Type B pancreatic cell (in vitro differentiated cells): ENCODE data around the gene ACSM6. TPM values are rescaled to one million over a fixed set of nuclear protein-coding genes. Genes with fewer than 3 reads are reported as not detected.
A peak's percentile ranks its signal among the peaks of the same experiment; 100 is the strongest.

Source experiments
- DNase-seq: peaks from one replicate; pipeline ENCODE4 v3.0.0; 2021; ENCODE audit warnings: mixed read lengths; ENCODE audit not compliant: unreplicated experiment; ENCODE audit errors: extremely low spot score
- H3K27ac Mint-ChIP-seq: 2 replicates; pipeline ENCODE4 v1.8.0; 2021; ENCODE audit warnings: mild to moderate bottlenecking, mixed read lengths
- H3K27me3 Mint-ChIP-seq: 2 replicates; pipeline ENCODE4 v1.8.0; 2021; ENCODE audit warnings: mixed read lengths
- H3K36me3 Mint-ChIP-seq: 2 replicates; pipeline ENCODE4 v1.8.0; 2021; ENCODE audit warnings: mixed read lengths
- H3K4me1 Mint-ChIP-seq: one replicate; pipeline ENCODE4 v1.8.0; 2021; ENCODE audit warnings: mixed read lengths; ENCODE audit not compliant: unreplicated experiment
- H3K4me3 Mint-ChIP-seq: 2 replicates; pipeline ENCODE4 v1.8.0; 2021; ENCODE audit warnings: mild to moderate bottlenecking, mixed read lengths
- H3K9me3 Mint-ChIP-seq: 2 replicates; pipeline ENCODE4 v1.8.0; 2021; ENCODE audit warnings: mixed read lengths
- total RNA-seq: library from RNA; stranded (reverse); gene quantifications from 2 replicates; pipeline ENCODE4 v1.2.1, GENCODE V29; 2021; ENCODE audit warnings: low replicate concordance
- TF ChIP-seq, protein P1 (sequence below): fragments of 200-600 bp; sonication (generic); conservative IDR thresholded peaks from 2 replicates; pipeline ENCODE4 v1.5.0; 2021; ENCODE audit warnings: antibody characterized with exemption, mild to moderate bottlenecking

Gene ACSM6
- total RNA-seq, 1 donor from 2014 or later: not detected

DNA sequence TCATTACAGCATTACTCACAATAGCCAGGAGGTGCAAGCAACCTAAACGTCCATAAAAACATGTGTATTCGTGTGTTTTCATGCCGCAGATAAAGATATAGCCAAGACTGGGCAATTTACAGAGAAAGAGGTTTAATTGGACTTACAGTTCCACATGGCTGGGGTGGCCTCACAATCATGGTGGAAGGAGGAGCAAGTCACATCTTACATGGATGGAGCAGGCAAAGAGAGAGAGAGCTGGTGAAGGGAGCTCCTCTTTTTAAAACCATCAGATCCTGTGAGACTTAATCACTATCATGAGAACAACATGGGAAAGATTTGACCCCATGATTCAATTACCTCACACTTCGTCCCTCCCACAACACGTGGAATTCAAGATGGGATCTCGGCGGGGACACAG lies 63.8 kb downstream of the ACSM6 start:
- peak; percentile 1 for DNase-seq
- peaks cover 12% of the 10 kb centered on the region for H3K4me1 Mint-ChIP-seq
- H3K4me3 Mint-ChIP-seq: no peak overlapping the region
- peaks cover 4% of the 10 kb centered on the region for H3K9me3 Mint-ChIP-seq
- TF ChIP-seq, protein P1, sequence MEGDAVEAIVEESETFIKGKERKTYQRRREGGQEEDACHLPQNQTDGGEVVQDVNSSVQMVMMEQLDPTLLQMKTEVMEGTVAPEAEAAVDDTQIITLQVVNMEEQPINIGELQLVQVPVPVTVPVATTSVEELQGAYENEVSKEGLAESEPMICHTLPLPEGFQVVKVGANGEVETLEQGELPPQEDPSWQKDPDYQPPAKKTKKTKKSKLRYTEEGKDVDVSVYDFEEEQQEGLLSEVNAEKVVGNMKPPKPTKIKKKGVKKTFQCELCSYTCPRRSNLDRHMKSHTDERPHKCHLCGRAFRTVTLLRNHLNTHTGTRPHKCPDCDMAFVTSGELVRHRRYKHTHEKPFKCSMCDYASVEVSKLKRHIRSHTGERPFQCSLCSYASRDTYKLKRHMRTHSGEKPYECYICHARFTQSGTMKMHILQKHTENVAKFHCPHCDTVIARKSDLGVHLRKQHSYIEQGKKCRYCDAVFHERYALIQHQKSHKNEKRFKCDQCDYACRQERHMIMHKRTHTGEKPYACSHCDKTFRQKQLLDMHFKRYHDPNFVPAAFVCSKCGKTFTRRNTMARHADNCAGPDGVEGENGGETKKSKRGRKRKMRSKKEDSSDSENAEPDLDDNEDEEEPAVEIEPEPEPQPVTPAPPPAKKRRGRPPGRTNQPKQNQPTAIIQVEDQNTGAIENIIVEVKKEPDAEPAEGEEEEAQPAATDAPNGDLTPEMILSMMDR: no peak
- peak overlapping the region; percentile 62 for H3K27ac Mint-ChIP-seq
- peaks cover 28% of the 10 kb centered on the region for H3K36me3 Mint-ChIP-seq
- H3K27me3 Mint-ChIP-seq: no peaks in the 10 kb centered on the region

DNA sequence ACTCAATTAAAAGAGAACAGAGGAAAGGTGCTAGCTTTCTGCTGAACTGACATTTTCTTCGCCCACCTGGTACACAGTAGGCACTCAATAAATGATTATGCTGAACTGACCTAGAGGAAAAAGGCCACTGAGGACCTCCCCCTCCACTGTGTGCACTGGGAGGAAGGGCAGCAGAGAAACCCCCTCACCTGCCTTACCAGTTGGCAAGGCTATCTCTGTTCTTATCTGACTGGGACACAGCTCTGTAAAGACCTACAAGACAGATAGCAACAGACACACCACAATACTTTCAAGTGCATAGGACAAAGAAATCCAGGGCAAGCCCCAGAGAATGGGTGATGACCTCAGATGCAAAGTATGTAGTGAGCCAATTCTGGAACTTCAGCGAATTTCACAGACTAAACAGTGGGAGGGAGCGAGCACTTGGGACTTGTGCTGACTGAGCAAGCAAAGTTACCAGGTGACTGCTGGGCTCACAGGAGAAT lies 66.4 kb downstream of the ACSM6 start:
- Mint-ChIP-seq H3K36me3 (peaks cover 27% of the 10 kb centered on the region), H3K4me3 (peak overlapping the region; percentile 18), H3K4me1 (peaks cover 32% of the 10 kb centered on the region), H3K27me3 (no peaks in the 10 kb centered on the region), H3K9me3 (peaks cover 4% of the 10 kb centered on the region), H3K27ac (peak overlapping the region; percentile 89)
- TF ChIP-seq, protein P1: no peak
- peak; percentile 59 for DNase-seq

DNA sequence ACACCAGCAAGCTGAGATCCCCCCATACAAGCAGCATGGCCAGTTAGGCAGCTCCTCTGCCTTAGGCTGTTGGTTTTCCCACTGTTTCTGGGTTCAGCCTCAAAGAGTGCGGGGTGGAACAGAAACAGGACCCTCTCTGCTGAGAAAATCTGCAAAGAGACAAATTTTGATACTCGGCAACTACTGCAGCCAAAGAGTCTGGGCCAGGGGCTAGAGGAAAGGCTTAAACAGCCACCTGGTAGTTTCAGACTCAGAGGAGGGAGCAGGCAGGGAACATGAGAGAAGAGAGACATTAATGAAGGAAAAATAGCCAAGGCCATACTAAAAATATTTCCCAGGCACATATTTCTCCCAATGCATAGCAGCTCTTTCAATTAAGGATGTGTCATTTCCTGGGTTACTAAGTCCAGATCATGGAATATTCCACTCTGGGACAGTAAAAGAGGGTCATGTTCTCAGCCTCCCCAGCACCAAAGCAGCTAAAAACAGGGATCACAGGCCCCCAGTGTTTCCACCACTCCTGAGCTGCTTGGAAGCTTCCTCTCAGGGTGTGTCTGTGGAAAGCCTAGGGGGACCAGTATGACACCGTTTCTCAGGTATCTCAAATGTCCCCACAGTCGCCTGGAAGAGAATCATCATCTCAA lies 67.0 kb downstream of the ACSM6 start:
- peak overlapping the region; percentile 89 for H3K27ac Mint-ChIP-seq
- no peaks in the 10 kb centered on the region for H3K27me3 Mint-ChIP-seq
- peak overlapping the region; percentile 18 for H3K4me3 Mint-ChIP-seq

DNA sequence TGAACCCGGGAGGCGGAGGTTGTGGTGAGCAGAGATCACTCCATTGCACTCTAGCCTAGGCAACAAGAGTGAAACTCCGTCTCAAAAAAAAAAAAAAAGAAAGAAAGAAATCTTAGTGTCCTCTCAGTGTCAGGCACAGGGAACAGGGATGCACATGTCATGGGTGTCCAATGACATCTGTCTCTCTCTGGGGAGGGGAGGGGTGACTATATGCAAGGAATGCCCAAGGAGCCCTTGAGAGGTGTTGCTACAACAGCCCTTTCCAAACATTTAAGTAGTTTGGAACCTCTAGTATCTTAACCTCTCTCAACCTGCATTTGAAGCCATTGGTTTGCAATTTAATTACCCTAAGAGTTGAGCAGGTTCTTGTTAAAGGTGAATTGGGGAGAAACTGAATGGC lies 67.9 kb downstream of the ACSM6 start:
- peak overlapping the region; percentile 89 for H3K27ac Mint-ChIP-seq
- H3K27me3 Mint-ChIP-seq: peaks cover 3% of the 10 kb centered on the region
- peaks cover 8% of the 10 kb centered on the region for H3K9me3 Mint-ChIP-seq
- H3K36me3 Mint-ChIP-seq: peaks cover 27% of the 10 kb centered on the region
- no peak overlapping the region for H3K4me3 Mint-ChIP-seq
- DNase-seq: peak; percentile 24
- TF ChIP-seq, protein P1: no peak
- H3K4me1 Mint-ChIP-seq: peaks cover 38% of the 10 kb centered on the region

More for the DNA sequence above, 67.0 kb downstream of the ACSM6 start:
- TF ChIP-seq, protein P1: no peak
- DNase-seq: peak; percentile 1
- peaks cover 4% of the 10 kb centered on the region for H3K9me3 Mint-ChIP-seq
- H3K4me1 Mint-ChIP-seq: peaks cover 32% of the 10 kb centered on the region
- H3K36me3 Mint-ChIP-seq: peaks cover 21% of the 10 kb centered on the region

DNA sequence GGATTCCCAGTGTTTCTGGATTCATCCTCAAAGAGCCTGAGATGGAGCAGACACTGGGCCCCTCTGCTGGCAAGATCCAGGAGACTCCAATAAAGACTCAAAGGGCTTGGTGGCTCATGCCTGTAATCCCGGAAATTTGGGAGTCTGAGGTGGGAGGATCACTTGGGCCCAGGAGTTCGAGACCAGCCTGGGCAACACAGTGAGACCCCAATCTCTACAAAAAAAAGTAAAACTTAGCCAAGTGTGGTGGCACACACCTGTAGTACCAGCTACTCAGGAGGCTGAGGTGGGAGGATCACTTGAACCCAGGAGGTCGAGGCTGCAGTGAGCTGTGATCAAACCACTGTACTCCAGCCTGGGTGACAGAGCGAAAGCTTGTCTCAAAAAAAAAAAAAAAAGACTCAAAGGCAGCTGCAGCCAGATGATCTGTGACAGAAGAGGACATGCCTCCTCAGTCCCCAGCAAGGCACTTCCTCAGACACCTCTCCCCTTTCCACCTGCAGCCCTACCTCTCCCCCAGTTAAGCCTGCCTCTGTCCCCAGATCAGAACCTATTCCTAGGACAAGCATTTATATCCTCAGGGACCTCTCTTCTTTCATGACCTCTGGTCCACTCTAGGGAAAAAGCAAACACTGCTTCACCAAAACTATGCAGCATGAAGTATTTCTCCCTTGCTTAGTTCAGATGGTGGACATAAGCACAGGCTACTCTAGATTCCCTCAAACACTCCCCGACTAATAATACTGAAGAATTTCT lies 68.9 kb downstream of the ACSM6 start:
- peak; percentile 25 for DNase-seq
- H3K36me3 Mint-ChIP-seq: peaks cover 21% of the 10 kb centered on the region
- peak overlapping the region; percentile 93 for H3K27ac Mint-ChIP-seq

More for the DNA sequence above, 68.9 kb downstream of the ACSM6 start:
- H3K4me1 Mint-ChIP-seq: peaks cover 42% of the 10 kb centered on the region
- H3K27me3 Mint-ChIP-seq: peaks cover 3% of the 10 kb centered on the region
- peak overlapping the region; percentile 45 for H3K4me3 Mint-ChIP-seq
- peaks cover 4% of the 10 kb centered on the region for H3K9me3 Mint-ChIP-seq
- TF ChIP-seq, protein P1: no peak
